ENCODE data around the gene TEP1. TPM values are rescaled to one million over a fixed set of nuclear protein-coding genes. Genes with fewer than 3 reads are reported as not detected.
"Not testable (repeated sequence)": the region's sequence is repeated elsewhere in the genome, so short reads cannot be mapped to it uniquely, and the experiment has no call there.

Gene TEP1
- total RNA-seq, 2 donors from 2014 or later: 36.6 to 86.1 TPM

GRCh38 chr14:20384321-20384720 lies 29.0 kb downstream of the TEP1 start:
- Mint-ChIP-seq H3K27me3 (no peaks in the 10 kb centered on the region), H3K27ac (peak overlapping the region; percentile 54), H3K9me3 (no peaks in the 10 kb centered on the region), H3K4me3 (no peak overlapping the region), H3K36me3 (ENCODE audit: low read depth) (peaks cover 100% of the 10 kb centered on the region), H3K4me1 (no peaks in the 10 kb centered on the region)
- ATAC-seq (replicated peaks): no peak

DNA sequence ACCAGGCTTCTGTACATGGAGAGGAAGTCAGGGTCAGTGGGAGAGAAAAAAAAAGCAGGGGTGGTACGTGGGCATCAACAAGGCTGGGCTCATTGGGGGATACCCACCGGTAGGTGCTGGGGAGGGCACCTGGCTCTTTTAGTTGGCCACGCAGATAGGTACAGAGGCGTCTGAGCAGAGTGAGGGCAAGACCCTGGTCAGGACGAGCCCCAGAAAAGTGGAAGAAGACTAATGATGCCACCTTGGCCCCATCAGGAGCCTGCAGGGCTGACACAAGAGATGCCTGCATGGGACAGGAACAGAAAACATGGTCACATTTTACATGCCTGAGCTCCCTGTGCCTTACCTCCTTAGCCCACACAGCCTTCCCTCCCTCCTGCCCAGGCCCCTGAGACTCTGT lies 29.7 kb downstream of the TEP1 start:
- Mint-ChIP-seq H3K4me3 (no peak overlapping the region), H3K4me1 (no peaks in the 10 kb centered on the region), H3K27me3 (no peaks in the 10 kb centered on the region), H3K36me3 (ENCODE audit: low read depth) (peaks cover 100% of the 10 kb centered on the region), H3K27ac (no peak overlapping the region), H3K9me3 (no peaks in the 10 kb centered on the region)
- no peak for ATAC-seq (replicated peaks)

GRCh38 chr14:20383032-20383431 lies 30.3 kb downstream of the TEP1 start:
- Mint-ChIP-seq H3K9me3 (no peaks in the 10 kb centered on the region), H3K4me3 (no peak overlapping the region), H3K27ac (no peak overlapping the region), H3K36me3 (ENCODE audit: low read depth) (peaks cover 100% of the 10 kb centered on the region), H3K4me1 (no peaks in the 10 kb centered on the region), H3K27me3 (no peaks in the 10 kb centered on the region)
- no peak for ATAC-seq (replicated peaks)

- no peak overlapping the region for H3K27ac Mint-ChIP-seq
- no peak overlapping the region for H3K4me3 Mint-ChIP-seq
- ATAC-seq (replicated peaks): no peak
- H3K9me3 Mint-ChIP-seq: no peaks in the 10 kb centered on the region
- H3K27me3 Mint-ChIP-seq: no peaks in the 10 kb centered on the region
- no peaks in the 10 kb centered on the region for H3K4me1 Mint-ChIP-seq
- H3K36me3 Mint-ChIP-seq (ENCODE audit: low read depth): peaks cover 100% of the 10 kb centered on the region
These were observed 30.8 kb downstream of the TEP1 start for GRCh38 chr14:20382526-20382925.

DNA sequence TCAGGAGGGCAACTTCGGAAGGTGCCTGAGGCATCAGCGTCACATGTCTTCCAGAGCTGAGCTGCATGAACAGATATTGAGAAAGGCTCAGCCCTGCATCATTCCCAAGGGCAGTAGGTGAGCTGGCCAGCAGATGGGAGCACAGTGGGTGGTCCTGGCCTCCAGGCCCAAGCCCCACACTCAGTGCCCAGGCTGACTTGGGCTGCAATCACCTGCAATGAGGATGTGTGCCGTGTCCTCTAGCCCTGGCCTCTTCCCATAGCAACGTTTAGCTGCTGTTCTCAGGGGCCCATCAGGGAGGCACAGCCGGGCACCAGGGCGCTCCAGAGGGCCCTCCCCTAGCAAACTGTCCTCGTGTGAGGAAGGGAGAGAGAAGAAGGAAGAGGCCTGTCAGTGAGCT lies 32.0 kb downstream of the TEP1 start:
- ATAC-seq (replicated peaks): no peak
- Mint-ChIP-seq H3K4me1 (no peaks in the 10 kb centered on the region), H3K36me3 (ENCODE audit: low read depth) (peaks cover 100% of the 10 kb centered on the region), H3K27me3 (no peaks in the 10 kb centered on the region), H3K27ac (peak overlapping the region; percentile 50), H3K4me3 (no peak overlapping the region), H3K9me3 (no peaks in the 10 kb centered on the region)

- ATAC-seq (replicated peaks): no peak
- H3K4me1 Mint-ChIP-seq: no peaks in the 10 kb centered on the region
- H3K27me3 Mint-ChIP-seq: no peaks in the 10 kb centered on the region
- H3K36me3 Mint-ChIP-seq (ENCODE audit: low read depth): peaks cover 100% of the 10 kb centered on the region
- no peak overlapping the region for H3K27ac Mint-ChIP-seq
- no peaks in the 10 kb centered on the region for H3K9me3 Mint-ChIP-seq
- H3K4me3 Mint-ChIP-seq: no peak overlapping the region
These were observed 32.6 kb downstream of the TEP1 start for GRCh38 chr14:20380681-20381080.

DNA sequence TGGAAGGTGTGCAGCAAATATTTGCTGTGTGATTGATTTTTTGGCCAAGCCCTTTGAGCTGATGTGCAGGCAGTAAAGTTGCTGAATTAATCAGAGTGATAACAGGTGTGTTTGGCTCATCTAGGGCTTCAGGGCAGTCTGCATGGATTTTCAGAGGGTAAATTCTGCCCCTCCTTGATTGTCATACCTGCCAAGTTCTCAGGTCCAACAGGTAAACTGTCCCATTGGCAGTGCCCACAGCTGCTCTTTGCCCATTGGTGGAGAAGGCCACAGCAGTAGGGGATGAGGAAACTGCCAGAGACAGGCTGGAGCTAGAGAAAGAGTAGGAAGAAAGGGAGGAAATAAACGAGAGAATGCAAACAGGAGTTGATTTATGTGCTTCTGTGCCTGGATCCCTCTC lies 33.6 kb downstream of the TEP1 start:
- ATAC-seq (replicated peaks): no peak
- H3K4me3 Mint-ChIP-seq: no peak overlapping the region
- H3K27me3 Mint-ChIP-seq: no peaks in the 10 kb centered on the region
- H3K27ac Mint-ChIP-seq: no peak overlapping the region
- H3K36me3 Mint-ChIP-seq (ENCODE audit: low read depth): peaks cover 100% of the 10 kb centered on the region
- no peaks in the 10 kb centered on the region for H3K4me1 Mint-ChIP-seq
- no peaks in the 10 kb centered on the region for H3K9me3 Mint-ChIP-seq

GRCh38 chr14:20377171-20377570 lies 36.1 kb downstream of the TEP1 start:
- ATAC-seq (replicated peaks): no peak
- H3K27me3 Mint-ChIP-seq: no peaks in the 10 kb centered on the region
- no peaks in the 10 kb centered on the region for H3K4me1 Mint-ChIP-seq
- H3K36me3 Mint-ChIP-seq (ENCODE audit: low read depth): peaks cover 100% of the 10 kb centered on the region
- no peaks in the 10 kb centered on the region for H3K9me3 Mint-ChIP-seq
- peak overlapping the region; percentile 8 for H3K27ac Mint-ChIP-seq
- H3K4me3 Mint-ChIP-seq: no peak overlapping the region

GRCh38 chr14:20376071-20376588 lies 37.2 kb downstream of the TEP1 start:
- no peak overlapping the region for H3K4me3 Mint-ChIP-seq
- H3K4me1 Mint-ChIP-seq: no peaks in the 10 kb centered on the region
- H3K36me3 Mint-ChIP-seq (ENCODE audit: low read depth): peaks cover 100% of the 10 kb centered on the region
- H3K9me3 Mint-ChIP-seq: no peaks in the 10 kb centered on the region
- H3K27me3 Mint-ChIP-seq: no peaks in the 10 kb centered on the region
- no peak for ATAC-seq (replicated peaks)
- peak overlapping the region; percentile 25 for H3K27ac Mint-ChIP-seq

DNA sequence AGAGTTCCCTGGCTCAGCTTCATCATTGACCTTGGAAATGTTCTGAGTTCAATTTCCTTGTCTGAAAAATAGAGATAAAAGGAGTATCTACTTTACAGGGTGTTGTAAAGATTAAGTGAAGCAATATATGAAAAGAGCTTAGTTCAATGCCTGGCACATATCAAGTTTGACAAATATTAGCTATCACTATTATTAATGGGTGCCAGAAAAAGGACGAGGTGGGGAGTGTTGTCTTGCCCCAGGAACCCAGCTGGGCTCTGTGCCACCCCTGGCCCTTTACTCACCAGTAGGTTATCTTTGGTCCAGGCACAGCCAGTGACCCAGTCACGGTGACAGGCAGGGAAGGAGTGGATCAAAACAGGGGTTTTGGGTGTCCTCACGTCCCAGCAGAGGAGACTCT lies 37.8 kb downstream of the TEP1 start:
- Mint-ChIP-seq H3K4me3 (no peak overlapping the region), H3K9me3 (no peaks in the 10 kb centered on the region), H3K27ac (no peak overlapping the region), H3K27me3 (no peaks in the 10 kb centered on the region), H3K4me1 (no peaks in the 10 kb centered on the region), H3K36me3 (ENCODE audit: low read depth) (peaks cover 100% of the 10 kb centered on the region)
- ATAC-seq (replicated peaks): no peak

- H3K27ac Mint-ChIP-seq: no peak overlapping the region
- peaks cover 100% of the 10 kb centered on the region for H3K36me3 Mint-ChIP-seq (ENCODE audit: low read depth)
These were observed 40.5 kb downstream of the TEP1 start for GRCh38 chr14:20372796-20373195.

DNA sequence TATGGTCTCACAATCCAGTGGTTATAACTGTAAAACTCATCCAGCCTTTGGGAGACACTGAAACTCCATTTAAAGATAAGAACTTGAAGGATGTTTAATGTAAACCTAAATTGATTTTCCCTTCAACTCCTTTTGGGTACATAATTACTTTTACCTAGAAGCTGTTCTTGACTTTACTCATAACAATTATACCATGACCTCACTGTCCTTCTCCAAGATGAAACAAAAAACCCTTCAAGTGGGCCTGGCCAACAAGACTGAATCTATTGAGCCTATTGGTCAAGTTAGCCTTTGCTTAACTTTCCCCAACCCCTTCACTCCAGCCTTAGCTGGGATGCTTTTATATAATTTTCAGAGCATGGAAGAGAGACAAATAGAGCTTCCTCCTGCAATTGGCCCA lies 47.4 kb downstream of the TEP1 start:
- Mint-ChIP-seq H3K9me3 (no peaks in the 10 kb centered on the region), H3K27me3 (no peaks in the 10 kb centered on the region), H3K36me3 (ENCODE audit: low read depth) (peaks cover 89% of the 10 kb centered on the region), H3K4me3 (peak overlapping the region; percentile 20), H3K27ac (peak overlapping the region; percentile 76), H3K4me1 (peaks cover 14% of the 10 kb centered on the region)
- peak; percentile 36 for ATAC-seq (replicated peaks)

More at GRCh38 chr14:20372796-20373195, 40.5 kb downstream of the TEP1 start:
- H3K4me1 Mint-ChIP-seq: peaks cover 4% of the 10 kb centered on the region
- no peak overlapping the region for H3K4me3 Mint-ChIP-seq
- no peaks in the 10 kb centered on the region for H3K27me3 Mint-ChIP-seq
- no peak for ATAC-seq (replicated peaks)
- no peaks in the 10 kb centered on the region for H3K9me3 Mint-ChIP-seq

DNA sequence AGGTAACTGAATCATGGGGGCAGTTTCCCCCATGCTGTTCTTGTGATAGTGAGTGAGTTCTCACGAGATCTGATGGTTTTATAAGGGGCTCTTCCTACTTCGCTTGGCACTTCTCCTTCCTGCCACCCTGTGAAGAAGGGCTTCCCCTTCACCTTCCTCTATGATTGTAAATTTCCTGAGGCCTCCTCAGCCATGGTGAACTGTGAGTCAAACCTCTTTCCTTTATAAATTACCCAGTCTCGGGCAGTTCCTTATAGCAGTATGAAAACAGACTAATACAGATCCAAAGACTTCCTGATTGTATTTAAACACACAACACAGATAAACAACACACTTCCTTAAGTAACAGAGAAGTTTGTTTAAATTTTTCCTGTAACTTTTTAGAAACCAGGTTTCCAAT lies 54.8 kb downstream of the TEP1 start:
- peaks cover 17% of the 10 kb centered on the region for H3K4me1 Mint-ChIP-seq
- not testable (repeated sequence) for H3K4me3 Mint-ChIP-seq; ATAC-seq (replicated peaks); H3K27me3 Mint-ChIP-seq; H3K9me3 Mint-ChIP-seq
- peak overlapping the region; percentile 22 for H3K27ac Mint-ChIP-seq
- peaks cover 84% of the 10 kb centered on the region for H3K36me3 Mint-ChIP-seq (ENCODE audit: low read depth)

- Mint-ChIP-seq H3K27me3 (no peaks in the 10 kb centered on the region), H3K9me3 (no peaks in the 10 kb centered on the region), H3K36me3 (ENCODE audit: low read depth) (peaks cover 91% of the 10 kb centered on the region), H3K27ac (peak overlapping the region; percentile 55), H3K4me3 (no peak overlapping the region), H3K4me1 (peaks cover 17% of the 10 kb centered on the region)
- no peak for ATAC-seq (replicated peaks)
These were observed 56.9 kb downstream of the TEP1 start for GRCh38 chr14:20356422-20356821.

- H3K27me3 Mint-ChIP-seq: no peaks in the 10 kb centered on the region
- H3K27ac Mint-ChIP-seq: no peak overlapping the region
- ATAC-seq (replicated peaks): no peak
- H3K4me1 Mint-ChIP-seq: peaks cover 3% of the 10 kb centered on the region
- no peak overlapping the region for H3K4me3 Mint-ChIP-seq
- H3K36me3 Mint-ChIP-seq (ENCODE audit: low read depth): peaks cover 98% of the 10 kb centered on the region
- H3K9me3 Mint-ChIP-seq: no peaks in the 10 kb centered on the region
These were observed 62.4 kb downstream of the TEP1 start for GRCh38 chr14:20350860-20351259.

- no peak for ATAC-seq (replicated peaks)
- Mint-ChIP-seq H3K27ac (no peak overlapping the region), H3K36me3 (ENCODE audit: low read depth) (peaks cover 98% of the 10 kb centered on the region), H3K4me1 (peaks cover 4% of the 10 kb centered on the region), H3K9me3 (no peaks in the 10 kb centered on the region), H3K27me3 (no peaks in the 10 kb centered on the region), H3K4me3 (no peak overlapping the region)
These were observed 63.0 kb downstream of the TEP1 start for GRCh38 chr14:20350282-20350681.

Measured in activated T-helper 17 cell treated with anti-CD3 and anti-CD28 coated beads, Interleukin-2, amount 50 U/mL, for 72 hours (primary cell).